Ascending aorta (tissue), 2 donors: ENCODE results near the gene AXDND1. TPM values are rescaled to one million over a fixed set of nuclear protein-coding genes. Genes with fewer than 3 reads are reported as not detected.

ENCODE experiments used
- DNase-seq, 2 donors: peaks; one replicate each; pipeline ENCODE4 v3.0.0-alpha.2; 2019; ENCODE audit warnings: low spot score in 2 of 2
- H3K27ac ChIP-seq, 2 donors: fragments of 200-600 bp; sonication (generic); one replicate each; pipeline ENCODE4 v1.5.1; 2016 to 2017; ENCODE audit warnings: mild to moderate bottlenecking in 1 of 2
- H3K27me3 ChIP-seq: fragments of 200-600 bp; sonication (generic); one replicate; pipeline ENCODE4 v1.5.1; 2017
- H3K36me3 ChIP-seq, 2 donors: fragments of 200-600 bp; sonication (generic); one replicate each; pipeline ENCODE4 v1.5.1; 2016
- H3K4me1 ChIP-seq, 2 donors: fragments of 200-600 bp; sonication (generic); one replicate each; pipeline ENCODE4 v1.5.1; 2016 to 2017; ENCODE audit warnings: mild to moderate bottlenecking in 1 of 2
- H3K4me3 ChIP-seq, 2 donors: fragments of 200-600 bp; sonication (generic); one replicate each; pipeline ENCODE4 v1.5.1; 2016 to 2017; ENCODE audit warnings: mild to moderate bottlenecking in 1 of 2
- H3K9me3 ChIP-seq, 2 donors: fragments of 200-600 bp; sonication (generic); one replicate each; pipeline ENCODE4 v1.5.1; 2016
- intact Hi-C: fragments of 100-400 bp; cut with DNase I; formaldehyde crosslinking; loops from one replicate; pipeline ENCODE4 v1.15.1; 2023
- total RNA-seq: library from RNA; depleted of rRNA; stranded (reverse); fragments of >200 nt; gene quantifications from one replicate; pipeline ENCODE4 v1.1.0, GENCODE V29; 2016
- TF ChIP-seq, protein P1 (sequence below), 3 experiments: fragments of 200-600 bp in 2 of 3; fragments of 450-650 bp in 1 of 3; sonication (generic) in 2 of 3; IDR thresholded peaks; one replicate each; pipeline ENCODE4 v1.5.1; 2016 to 2019; ENCODE audit warnings: antibody characterized with exemption in 3 of 3, mild to moderate bottlenecking in 1 of 3, moderate library complexity in 1 of 3

The AXDND1 gene
- total RNA-seq, 1 donor from 2014 or later: not detected

DNA sequence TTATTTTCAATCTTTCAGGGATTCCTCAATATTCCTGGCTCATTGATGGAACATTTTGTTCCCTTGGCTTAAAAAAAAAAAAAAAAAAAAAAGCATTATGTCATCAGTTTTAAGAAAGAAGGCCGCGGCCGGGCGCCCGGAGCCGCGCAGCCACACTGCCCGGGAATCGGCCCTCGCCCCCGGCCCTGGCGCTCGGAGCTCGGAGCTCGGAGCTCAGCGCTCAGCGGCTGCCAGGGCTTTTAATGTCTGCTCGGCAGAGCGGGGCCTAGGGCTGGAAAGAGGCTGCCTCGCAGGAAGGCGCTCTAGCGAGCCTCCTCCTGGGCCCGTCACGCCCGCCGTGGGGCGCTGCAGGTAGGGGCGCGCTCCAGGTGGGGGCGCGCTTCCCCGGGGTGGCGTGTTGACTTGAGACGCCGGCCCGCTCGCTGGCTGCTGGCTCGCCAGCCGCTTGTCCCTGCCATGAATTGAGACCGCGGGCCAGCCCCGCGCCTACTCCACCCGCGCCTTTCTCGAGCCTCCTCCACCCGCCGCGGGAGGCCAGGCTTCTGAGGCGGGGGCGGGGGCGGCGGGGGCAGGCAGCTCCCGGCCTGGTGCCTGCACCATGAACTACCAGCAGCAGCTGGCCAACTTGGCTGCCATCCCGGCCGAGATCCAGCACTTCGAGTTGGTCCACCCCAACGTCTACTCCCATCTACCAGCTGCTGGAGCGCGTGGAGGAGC, 220.5 kb downstream of the AXDND1 start:
- Histone ChIP-seq H3K4me1 (no peaks in the 10 kb centered on the region), H3K36me3 (no peaks in the 10 kb centered on the region), H3K9me3 (peaks cover 0 to 6% of the 10 kb centered on the region in 2 donors), H3K27me3 (no peaks in the 10 kb centered on the region), H3K27ac (peak overlapping the region; percentile 69 to 91), H3K4me3 (peak overlapping the region; percentile 54 to 67)
- intact Hi-C loops: loop anchor here (10.0 kb wide), 1 partner anchor 501 kb away; the partner anchor contains the start of gene TOR3A
- TF ChIP-seq, protein P1, sequence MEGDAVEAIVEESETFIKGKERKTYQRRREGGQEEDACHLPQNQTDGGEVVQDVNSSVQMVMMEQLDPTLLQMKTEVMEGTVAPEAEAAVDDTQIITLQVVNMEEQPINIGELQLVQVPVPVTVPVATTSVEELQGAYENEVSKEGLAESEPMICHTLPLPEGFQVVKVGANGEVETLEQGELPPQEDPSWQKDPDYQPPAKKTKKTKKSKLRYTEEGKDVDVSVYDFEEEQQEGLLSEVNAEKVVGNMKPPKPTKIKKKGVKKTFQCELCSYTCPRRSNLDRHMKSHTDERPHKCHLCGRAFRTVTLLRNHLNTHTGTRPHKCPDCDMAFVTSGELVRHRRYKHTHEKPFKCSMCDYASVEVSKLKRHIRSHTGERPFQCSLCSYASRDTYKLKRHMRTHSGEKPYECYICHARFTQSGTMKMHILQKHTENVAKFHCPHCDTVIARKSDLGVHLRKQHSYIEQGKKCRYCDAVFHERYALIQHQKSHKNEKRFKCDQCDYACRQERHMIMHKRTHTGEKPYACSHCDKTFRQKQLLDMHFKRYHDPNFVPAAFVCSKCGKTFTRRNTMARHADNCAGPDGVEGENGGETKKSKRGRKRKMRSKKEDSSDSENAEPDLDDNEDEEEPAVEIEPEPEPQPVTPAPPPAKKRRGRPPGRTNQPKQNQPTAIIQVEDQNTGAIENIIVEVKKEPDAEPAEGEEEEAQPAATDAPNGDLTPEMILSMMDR (IDR thresholded peaks at IDR 0.05): peak; percentile 20 to 73 (median 45)
- DNase-seq: no peak

DNA sequence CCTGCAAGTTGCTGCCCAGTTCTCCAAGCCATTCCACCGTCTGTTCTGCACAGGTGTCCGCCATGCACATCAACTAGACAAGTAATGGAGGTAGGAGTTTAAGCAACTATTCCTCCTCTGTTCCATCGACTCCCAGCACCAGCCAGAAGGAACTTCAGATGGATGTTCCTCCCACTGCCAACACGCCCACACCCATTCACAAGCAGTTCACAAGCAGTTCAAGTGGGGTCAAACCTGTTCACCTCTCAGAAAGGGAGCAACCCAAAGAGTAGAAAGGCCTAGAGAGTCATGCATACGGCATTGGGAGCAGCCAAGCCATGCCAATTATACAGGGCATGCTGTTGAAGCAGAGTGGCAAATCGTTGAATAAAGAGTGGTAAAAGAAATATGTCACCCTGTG, 221.6 kb downstream of the AXDND1 start:
- Histone ChIP-seq H3K9me3 (peaks cover 0 to 6% of the 10 kb centered on the region in 2 donors), H3K36me3 (no peaks in the 10 kb centered on the region), H3K27ac (no peak overlapping the region), H3K4me3 (no peak overlapping the region), H3K27me3 (no peaks in the 10 kb centered on the region), H3K4me1 (peaks cover 0 to 2% of the 10 kb centered on the region in 2 donors)
- intact Hi-C loops: loop anchor here (10.0 kb wide), 1 partner anchor 503 kb away; the partner anchor contains the start of gene TOR3A
- DNase-seq: no peak
- TF ChIP-seq, protein P1 (IDR thresholded peaks at IDR 0.05): no peak

DNA sequence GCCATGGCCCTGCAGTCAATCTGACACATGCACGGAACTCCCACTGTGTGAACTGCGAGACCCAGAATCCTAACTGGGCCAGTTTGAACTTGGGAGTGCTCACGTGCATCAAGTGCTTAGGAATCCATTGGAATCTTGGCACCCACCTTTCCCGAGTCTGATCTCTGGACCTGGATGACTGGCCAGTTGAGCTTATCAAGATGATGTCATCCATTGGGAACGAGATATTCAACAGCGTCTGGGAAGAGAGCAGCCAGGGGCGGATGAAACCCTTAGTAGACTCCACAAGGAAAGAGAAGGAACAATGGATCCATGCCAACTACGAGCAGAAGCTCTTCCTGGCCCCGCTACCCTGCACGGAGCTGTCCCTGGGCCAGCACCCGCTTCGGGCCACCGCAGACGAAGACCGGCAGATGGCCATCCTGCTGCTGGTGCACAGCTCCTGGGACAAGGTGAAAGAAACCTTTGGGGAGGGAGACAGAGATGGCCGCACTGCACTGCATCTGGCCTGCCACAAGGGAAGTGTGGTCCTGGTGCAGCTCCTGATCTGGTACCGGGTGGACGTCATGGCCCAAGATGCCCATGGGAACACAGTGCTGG, 222.8 kb downstream of the AXDND1 start:
- Histone ChIP-seq H3K27me3 (no peaks in the 10 kb centered on the region), H3K9me3 (peaks cover 0 to 6% of the 10 kb centered on the region in 2 donors), H3K4me3 (no peak overlapping the region), H3K4me1 (peaks cover 0 to 2% of the 10 kb centered on the region in 2 donors), H3K36me3 (no peaks in the 10 kb centered on the region), H3K27ac (no peak overlapping the region)
- DNase-seq: no peak
- TF ChIP-seq, protein P1 (IDR thresholded peaks at IDR 0.05): no peak
- intact Hi-C loops: loop anchor here (10.0 kb wide), 1 partner anchor 504 kb away; the partner anchor contains the start of gene TOR3A

DNA sequence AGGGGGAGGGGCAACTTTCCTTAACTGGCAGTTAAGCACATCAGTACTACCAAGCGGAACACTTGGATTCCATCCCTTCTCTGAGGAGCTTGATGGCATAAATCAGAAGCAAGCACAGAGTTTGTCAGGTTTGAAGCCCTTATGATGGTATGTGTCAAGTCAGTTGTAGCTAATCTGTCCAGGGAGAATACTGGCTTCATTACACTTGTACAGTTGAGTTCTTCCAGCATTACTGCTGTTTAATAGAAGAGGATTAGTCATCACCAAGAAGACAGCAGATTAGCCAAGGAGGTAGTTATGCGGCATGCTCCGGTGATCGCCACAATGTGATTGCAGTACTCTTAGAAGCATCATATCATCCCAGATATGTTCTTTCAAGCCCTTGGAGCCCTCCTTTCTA, 223.7 kb downstream of the AXDND1 start:
- H3K27me3 ChIP-seq: no peaks in the 10 kb centered on the region
- H3K4me1 ChIP-seq: peaks cover 0 to 2% of the 10 kb centered on the region in 2 donors
- H3K36me3 ChIP-seq: no peaks in the 10 kb centered on the region
- peaks cover 0 to 6% of the 10 kb centered on the region in 2 donors for H3K9me3 ChIP-seq
- TF ChIP-seq, protein P1 (IDR thresholded peaks at IDR 0.05): no peak
- intact Hi-C loops: loop anchor here (10.0 kb wide), 1 partner anchor 505 kb away; the partner anchor contains the start of gene TOR3A
- no peak overlapping the region for H3K4me3 ChIP-seq
- H3K27ac ChIP-seq: no peak overlapping the region
- DNase-seq: no peak

DNA sequence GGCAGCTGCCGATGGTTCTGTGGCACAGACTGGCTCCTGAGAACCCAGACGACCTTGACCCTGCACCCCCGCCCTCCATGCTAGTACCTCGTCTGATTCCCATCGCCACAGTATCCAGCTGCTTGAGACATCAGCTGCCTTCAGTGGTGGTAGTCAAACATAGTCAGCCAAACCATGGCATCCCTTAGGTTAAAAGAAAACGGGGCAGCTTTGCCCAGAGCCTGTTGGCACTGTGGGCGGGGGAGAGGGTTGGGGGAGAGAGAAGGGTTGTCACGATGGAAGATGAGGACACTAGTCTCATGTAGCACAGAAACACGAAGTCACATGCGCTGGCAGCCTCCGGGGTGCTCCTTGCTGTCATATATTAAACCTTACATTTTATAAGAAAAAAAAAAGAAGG, 224.9 kb downstream of the AXDND1 start:
- TF ChIP-seq, protein P1 (IDR thresholded peaks at IDR 0.05): no peak
- Histone ChIP-seq H3K27me3 (no peaks in the 10 kb centered on the region), H3K36me3 (no peaks in the 10 kb centered on the region), H3K4me3 (no peak overlapping the region), H3K27ac (no peak overlapping the region), H3K4me1 (peaks cover 0 to 2% of the 10 kb centered on the region in 2 donors), H3K9me3 (peaks cover 0 to 6% of the 10 kb centered on the region in 2 donors)
- intact Hi-C loops: no loop called here
- no peak for DNase-seq
